Fibroblast of skin of abdomen (primary cell): ENCODE data around the gene CTDP1.

Experiments used
- DNase-seq: peaks from one replicate; pipeline ENCODE4 v3.0.0-alpha.2; 2013

The CTDP1 gene

DNA sequence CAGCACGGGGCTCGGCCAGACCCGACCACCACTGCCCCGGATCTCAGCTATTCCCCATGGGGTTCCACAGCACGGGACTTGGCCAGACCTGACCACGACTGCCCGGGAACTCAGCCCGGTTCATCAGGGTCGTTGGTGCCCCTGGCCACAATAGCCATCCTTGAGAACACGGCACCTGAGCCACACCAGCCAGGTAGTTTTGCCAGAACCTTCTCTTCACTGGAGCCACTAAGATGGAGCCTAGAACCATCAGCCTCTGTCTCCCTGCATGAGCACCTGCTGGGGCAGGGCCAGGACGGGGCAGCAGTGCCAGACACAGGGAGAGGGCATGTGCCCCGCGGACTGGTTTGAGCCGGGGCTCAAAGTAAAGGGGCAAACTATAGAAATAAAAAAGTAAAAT, 106.7 kb downstream of the CTDP1 start:
- DNase-seq, result no peak

DNA sequence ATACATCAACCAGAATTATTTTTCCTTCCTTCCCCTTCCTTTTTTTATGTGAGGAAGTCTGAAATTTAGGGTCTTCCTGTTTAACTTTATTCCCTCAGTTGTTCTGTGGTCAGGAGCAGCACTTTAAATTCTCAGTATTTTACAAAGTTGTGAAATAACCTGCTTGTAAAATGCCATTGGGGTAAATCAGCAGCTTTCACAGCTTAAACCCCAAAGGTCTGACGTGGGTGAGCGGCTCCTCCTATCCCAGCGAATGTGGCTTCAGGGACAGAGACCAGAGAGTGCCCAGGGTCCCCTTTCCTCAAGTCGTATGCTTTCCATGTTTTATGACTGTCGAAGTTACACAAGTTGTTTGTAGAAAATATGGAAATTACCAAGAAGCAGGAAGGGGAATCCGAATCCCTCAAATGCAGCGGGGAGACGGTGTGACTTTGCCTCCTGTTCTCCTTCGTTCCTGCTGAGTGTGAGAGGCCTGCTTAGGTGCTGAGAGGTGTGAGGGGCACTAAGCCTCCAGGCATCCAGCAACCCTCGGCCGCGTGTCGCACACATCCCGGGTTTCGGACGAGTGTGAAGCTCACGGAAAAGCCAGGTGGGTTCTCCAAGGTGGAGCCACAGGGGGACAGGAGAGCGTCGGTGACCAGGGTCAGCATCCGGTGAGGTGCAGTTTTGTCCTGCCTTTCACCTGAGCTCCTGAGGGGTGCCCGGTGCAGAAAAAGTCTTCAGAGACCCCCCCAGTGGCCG, 107.4 kb downstream of the CTDP1 start:
- DNase-seq, result peak; percentile 45

DNA sequence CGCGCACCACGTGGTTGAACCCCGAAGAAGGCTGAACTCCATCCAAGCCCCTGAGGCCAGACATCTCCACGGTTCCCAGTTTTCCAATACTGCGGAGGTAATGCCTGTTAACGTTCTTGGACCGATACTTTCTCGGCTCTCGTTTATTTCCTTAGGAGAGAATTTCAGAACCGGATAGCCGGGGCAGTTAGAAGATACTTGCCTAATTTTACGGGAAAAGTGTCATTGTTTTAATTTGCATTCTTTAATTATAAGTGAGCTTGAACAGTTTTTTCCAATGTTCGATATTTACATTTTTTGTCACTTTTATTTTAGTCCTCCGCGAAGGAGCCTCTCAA, 107.9 kb downstream of the CTDP1 start:
- no peak for DNase-seq

DNA sequence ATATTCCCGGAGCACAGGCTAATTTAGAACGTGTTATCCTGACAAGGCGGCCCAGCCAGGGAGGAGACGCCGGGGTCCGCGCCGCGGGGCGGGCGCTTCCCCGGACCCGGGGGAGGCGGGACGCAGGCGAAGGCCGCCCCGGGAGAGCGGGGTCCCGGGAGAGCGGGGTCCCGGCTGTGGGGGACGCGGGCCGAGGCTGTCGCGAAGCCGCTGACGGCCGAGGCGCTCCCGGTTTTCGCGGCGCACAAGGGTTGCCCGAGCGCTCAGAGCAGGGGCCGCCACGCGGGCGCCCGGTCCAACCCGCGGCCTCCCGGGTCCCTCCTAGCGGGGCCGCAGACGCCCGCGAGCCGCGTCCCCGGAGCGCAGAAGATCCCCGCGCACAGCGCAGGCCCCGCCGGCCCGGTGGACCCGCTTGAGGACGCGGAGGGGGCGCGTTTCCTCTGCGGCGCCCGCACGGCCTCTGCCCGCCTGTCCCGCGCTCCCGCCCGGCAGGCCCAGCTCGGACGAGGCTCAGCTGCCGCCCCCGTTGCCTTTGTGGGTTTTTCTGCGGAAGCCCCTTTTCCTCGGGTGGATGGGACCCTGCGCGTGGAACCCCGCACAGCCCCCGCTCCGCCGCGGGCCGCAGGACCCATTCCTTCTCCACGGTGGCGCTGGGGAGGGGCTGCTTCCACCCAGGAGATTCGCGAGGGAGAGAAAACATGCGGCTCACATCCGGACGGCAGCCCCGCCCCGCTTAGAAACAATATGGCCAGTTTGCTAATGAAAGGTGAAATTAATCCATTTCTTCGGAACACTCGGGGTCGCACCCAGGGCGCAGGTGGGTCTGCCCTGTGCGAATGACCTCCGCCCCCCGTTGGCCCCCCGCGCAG, 108.5 kb downstream of the CTDP1 start:
- peak; percentile 26 for DNase-seq

DNA sequence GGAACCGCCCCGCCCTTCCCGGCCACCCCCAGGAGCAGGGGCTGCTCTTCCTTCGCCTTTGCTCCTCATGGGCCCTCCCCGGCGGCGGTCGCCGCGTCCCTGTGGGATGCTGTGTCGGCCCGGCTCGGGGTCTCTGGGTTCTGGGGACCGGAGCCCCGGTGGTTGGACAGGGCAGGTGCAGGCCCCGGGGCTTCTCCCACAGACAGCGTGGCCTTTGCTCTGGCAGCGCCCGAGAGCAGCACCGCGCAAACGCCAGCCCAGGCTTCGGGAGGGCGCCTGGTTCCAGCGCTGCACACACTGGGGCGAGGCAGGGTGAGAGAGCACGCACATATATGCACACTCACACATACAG, 109.1 kb downstream of the CTDP1 start:
- DNase-seq, result no peak

DNA sequence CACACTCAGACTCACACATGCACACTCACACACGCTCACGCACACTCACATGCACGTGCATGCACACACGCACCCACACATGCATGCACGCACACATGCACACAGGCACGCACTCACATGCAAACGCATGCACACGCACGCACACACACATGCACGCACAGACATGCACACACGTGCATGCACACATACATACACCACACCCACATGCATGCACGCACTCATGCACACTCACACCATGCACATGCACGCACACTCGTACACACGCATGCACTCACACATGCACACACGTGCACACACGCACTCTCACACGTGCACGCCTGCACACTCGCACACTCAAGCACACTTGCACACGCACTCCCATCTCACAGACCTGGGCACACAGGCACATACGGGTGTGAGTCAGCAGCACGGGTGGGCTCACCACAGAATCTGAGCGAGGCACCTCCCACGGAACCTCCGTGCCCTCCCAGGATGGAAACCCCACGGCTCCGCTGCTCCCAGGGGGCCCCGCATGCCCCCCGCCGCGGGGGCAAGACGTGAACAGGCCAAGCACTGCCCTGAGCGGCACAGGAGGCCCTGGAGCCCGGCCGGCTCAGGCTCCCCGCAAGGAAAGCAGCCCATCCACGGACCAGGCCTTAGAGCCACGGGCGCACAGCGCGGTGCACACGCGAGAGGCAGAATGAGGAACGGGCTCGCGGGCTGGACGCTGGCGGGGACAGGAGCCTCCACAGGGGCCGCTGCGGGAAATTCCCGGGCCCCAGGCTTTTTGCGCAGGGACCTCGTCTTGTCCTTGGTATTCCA, 109.7 kb downstream of the CTDP1 start:
- DNase-seq, result no peak

DNA sequence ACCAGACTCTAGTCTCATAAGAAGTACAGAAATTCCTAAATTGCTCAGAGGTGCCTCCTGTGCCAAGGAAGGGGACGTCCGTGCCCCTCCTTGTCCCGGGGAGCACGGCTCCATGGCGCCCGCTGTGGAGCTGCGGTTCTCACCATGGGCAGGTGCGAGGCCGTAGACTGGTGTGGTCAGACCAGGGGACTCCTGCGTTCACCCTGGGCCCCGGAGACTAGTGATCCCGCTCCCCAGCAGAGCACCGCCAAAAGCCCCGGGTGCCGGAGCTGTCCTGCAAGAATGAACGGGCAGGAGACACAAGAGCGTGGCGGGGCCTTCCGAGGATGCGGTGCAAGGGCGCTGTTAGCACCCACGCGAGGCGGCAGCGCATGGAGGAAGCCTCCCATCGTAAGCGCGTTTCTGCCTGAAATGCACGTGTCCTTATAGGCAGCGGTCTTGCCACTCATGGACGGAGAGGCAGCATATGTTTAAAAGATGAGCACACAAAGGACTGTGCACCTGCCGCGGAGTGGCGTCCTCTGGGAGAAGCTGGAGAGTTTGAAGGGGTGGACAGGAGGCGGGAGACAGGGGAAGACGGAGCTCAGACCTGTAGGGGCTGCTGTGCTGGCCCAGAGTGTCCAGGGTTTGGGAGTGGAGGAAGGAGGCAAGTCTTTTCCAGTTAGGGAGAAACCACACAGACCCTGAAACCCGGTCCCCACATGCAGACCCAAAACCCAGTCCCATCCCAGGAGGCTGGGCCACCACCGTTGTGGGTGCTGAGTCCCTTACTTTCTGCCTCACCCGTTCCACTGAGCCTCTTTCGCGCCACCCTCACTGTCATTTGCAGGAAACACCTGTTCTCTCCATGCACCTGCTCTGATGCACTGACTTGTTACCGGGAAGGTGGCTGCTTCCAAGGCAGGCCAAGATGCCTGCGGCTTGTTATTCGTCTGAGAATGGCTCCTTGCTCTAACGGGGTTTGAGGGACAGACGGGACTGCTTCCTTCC, 110.6 kb downstream of the CTDP1 start:
- no peak for DNase-seq

DNA sequence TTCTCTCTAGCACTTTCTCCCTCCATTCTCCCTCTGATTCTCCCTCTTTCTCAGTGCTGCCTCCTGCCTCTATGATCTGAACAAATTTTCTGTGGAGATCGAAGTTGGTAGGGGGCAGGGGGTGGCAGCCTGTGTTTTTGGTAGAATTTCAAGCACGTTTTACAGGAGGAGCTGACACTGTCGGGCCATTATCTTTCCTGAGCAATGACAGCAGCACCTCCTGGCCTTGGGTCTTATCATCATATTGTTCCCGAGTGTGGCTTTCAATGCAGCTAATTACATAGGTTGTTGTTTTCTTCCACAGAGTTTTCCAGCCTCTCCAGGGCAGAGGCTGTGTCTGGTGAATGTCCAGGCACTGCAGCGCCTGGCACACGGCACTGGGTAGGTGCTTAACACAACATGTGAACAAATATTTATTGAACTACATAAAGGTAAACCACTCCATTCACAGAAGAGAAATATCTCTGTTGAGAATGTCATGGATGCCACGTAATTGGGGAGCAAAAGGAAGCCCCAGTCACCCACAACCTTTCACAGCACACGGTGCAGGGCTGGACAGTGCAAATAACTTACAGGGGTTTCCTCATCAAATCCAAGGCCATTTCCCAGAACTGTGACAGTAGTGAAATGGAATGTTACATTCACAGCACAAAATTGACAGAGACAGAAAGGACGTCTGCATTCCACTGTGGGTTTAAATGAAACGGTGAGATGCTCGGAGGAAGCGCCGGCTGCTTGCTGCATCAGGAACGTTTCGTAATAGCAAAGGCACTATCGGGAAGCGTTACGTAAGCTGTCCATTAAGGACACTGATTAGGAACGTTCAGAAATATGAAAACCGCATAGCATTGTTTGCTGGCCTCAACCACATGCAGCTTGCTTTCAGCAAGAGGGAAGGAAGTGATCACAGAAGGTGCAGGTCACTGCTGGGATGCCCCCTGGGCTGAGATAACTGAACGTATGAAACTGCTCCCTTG, 111.7 kb downstream of the CTDP1 start:
- DNase-seq, result peak; percentile 97

DNA sequence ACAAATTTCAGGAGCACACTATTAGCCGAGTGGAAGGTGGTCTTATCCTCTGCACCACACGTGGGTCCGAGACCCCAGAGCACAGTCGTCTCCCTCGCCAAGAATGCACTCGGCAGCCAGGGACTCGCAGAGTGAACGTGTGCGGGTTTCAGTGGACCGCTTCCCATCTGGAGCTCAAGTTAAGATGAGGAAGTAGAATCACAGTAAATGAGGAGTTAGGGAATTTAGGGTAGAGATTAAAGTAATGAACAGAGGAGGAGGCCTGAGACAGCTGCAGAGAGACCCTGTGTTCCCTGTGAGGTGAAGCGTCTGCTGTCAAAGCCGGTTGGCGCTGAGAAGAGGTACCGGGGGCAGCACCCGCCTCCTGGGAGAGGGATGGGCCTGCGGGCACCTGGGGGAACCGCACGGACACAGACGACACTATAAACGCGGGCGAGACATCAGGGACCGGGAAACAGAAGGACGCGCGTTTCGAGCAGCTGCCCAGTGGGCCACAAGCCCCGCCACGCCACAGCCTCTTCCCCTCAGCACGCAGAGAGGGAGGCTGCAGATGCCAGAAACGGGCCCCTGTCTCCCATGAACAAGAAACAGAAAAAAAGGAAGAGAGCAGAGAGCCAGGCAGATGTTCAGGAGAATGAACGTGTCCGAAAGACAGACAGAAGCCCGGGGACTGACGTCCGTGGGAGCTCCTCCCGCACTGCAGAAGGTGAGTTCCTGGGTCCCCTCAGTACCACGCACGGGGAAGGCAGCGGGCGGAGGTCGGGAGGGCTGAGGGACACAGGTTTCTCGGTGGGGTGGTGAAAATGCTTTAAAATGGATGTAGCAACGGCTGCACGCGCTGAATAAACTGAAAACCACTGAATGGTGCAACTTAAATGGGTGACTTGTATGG, 112.7 kb downstream of the CTDP1 start:
- DNase-seq, result no peak

DNA sequence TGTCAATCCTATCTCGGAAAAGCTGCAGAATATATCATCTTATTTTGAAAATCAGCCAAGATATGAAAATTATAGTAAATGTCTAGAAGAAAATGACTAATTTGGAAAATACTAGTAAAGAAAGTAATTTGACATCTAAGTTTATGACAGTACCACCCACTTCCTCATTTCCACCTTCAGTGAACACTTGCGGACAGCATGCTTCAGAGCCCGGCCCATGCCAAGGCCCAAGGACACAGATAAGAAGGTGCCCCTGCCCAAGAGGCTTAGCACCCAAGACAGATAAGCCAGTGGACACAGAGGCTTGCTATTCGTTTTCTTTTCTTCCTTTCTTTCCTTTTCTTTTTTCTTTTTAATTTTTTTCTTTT, 113.4 kb downstream of the CTDP1 start:
- DNase-seq, result no peak

DNA sequence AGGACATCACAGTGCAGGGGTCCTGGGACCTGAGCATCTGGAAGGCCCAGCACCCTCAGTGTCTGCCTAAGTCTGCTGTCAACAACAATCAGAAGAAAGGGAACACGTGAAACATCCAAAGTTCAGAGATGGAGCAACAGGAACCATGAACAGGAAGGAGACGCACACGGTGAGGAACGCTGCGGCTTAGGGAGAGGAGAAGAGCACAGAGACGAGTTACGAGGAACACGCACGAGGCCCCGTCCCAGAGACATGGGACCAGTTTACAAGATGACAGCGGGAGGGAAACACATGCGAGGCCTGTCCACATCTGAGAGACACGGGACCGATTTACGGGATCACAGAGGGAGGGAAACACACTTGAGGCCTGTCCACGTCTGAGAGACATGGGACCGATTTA, 115.2 kb downstream of the CTDP1 start:
- DNase-seq, result no peak

DNA sequence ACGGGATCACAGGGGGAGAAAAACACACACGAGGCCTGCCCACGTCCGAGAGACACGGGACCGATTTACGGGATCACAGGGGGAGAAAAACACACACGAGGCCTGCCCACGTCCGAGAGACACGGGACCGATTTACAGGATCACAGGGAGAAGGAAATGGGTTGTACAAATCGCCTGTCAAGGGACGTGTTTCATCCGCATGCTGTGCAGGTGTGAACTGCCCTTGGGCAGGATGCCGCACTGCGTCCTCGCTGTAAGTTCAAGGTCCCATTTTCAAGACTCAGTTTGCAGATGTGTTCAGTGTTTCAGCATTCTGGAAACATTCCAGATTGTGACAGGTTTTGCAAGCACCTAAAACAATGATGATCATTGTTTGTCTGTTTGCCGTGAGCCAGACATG, 115.8 kb downstream of the CTDP1 start:
- DNase-seq, result no peak

DNA sequence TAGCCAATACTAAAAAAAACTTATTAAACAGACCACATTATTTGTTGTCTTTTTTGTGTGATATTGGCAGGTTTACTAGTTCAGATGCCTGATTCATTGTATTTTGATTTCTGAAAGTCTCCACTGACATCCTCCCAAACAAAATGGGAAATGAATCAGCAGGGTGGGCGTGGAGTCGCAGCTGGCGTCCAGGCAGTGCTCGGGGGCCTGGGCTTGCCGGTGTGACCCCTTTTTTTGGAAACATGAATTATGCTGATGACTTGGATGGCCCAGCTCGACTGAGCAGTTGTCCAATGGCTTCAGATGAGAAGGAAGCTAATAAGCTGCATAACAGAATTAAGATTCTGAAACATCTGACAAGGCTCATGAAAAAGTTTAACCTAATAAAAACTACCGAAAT, 116.4 kb downstream of the CTDP1 start:
- no peak for DNase-seq

DNA sequence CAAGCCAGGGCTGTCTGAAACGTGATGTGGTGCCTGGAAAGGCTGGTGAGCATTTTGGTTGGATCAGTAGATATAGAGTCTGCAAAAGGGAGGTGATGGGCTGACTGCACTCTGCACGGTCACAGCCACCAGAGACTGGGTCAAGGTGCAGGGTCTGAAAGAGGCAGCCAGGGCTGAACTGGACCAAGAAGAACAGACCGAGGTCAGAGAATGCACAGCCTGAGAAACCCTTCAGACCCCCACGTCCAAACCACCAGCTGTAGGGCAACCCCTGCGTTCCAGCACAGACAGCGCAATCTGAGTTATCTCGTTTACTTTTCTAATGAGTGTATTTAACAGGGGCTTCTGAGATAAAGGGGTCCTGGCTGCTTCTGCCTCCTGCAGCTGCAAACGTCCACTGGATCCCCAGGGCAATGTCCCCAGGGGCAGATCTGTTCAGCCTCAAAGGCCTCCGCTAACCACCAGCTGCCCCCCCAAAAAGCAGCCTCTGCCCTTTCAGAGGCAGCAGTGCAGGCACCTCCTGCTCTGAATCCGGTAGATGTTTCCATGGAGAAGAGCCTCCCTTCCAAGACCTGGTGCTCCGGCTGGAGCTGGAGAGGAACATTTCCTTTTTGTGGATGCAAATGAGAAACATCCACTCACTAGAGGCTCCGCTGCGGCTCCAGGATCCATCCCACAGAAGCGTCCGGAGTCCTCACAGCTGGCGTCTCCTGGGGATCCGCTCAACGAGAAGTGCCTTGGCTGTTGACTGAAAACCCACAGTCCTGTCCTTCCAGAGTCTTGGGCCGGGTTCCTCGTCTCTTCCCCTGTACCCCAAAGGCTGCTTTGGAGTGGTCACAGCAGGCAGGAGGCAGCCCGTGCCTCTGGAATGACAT, 117.2 kb downstream of the CTDP1 start:
- DNase-seq, result peak; percentile 12

DNA sequence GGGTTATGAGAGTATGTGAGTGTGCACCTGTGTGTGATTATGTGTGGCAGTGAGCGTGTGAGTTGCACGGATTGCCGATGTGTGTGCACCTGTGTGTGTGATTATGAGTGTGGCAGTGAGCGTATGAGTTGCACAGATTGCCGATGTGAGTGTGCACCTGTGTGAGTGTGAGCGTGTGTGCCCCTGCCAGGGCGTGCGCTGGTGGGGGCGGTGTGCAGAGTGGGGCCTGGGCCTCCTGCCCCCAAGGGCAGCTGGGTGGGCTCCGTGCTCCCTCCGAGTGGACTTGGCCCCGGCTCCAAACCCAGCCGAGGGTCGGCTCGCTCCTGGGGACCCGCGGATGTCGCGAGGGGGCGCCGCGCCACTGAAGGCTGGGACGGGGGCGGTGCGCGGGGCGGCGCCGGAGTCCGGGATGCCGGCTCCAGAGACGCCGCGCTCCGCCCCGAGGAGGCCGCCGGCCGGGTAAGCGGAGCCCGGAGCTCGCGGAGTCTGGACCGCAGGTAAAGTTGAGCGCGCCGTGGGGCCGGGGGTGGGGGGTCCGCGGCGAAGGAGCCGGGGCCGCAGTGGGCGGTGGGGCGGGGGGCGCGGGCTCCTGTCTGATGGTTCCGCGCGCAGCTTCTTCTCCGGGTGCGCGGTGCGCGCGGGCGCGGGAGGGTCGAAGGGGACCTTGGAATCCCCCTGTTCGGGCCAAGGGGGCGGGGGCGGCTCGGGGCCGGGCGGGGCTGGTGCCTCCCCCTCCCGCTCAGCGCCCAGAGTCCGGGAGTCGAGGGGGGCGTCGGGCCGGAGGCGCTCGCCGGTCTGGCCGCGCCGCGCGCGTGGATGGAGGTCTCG, 118.1 kb downstream of the CTDP1 start, which contains the start of gene KCNG2:
TSS of gene KCNG2 (plus strand) at position 421 of the 828 bp plus-strand sequence. CDS start 65,730 bp downstream, outside the sequence.
- no peak for DNase-seq

DNA sequence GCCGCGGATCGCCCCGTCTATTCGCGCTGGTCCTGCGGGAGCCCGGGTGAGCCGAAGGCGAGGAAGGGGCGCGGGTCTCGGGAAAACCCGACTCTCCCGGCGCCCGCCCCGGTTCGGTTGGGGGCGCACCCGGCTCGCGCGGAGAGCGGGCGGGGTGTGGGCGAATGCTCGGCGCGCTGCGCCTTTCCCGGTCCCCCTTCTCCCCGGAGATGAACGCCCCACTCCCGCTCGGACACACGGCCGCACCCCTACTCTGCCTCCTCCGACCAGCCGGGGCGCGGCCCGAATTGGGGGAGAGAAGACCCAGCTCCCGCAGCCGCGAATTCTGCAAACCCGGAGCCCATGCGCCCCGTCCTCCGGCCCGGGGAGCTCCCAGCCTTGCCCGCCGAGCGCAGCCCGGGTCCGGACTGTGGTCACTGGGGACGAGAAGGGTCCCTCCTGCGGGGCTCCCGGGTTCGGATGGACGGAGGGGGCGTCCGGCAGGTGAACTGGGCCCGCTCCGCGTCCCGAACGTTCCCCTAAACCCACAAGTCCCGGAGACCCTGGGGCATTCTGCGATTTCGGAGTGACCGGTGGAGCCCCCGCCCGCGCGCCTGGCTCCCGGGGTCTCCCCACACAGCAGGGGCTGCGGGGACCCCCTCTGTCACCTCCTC, 118.9 kb downstream of the CTDP1 start:
- DNase-seq, result no peak

DNA sequence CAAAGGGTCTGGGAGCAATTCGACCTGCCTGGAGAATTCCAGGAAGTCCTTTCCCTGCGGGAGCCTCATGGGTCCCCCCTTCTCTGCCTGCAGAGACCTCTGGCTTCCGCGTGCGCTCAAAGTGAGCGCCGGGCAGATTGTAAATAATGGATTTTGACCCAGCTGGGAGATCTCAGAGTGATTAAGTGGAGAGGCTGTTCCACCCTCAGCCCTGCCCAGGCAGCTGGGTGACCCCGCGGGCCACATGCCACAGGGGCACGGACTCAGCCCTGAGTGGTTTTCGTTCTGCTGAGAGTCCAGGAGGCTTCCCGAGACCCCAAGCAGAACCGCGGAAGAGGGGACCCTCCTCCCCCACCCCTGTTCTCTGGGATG, 119.4 kb downstream of the CTDP1 start:
- no peak for DNase-seq
